Glomerular endothelial cell (primary cell): ENCODE measurements around the gene GNA14. TPM values are rescaled to one million over a fixed set of nuclear protein-coding genes. Genes with fewer than 3 reads are reported as not detected.
"Not testable (repeated sequence)": the region's sequence is repeated elsewhere in the genome, so short reads cannot be mapped to it uniquely, and the experiment has no call there.

ENCODE experiments used
- DNase-seq: peaks from one replicate; pipeline ENCODE4 v3.0.0-alpha.2; 2011; ENCODE audit warnings: low read depth, low spot score; ENCODE audit errors: extremely low read depth
- total RNA-seq: library from RNA; depleted of rRNA; stranded (reverse); fragments of >200 nt; gene quantifications from 2 replicates; pipeline ENCODE4 v1.2.3, GENCODE V29; 2015

Gene GNA14
- total RNA-seq, 1 donor from 2014 or later, result 43.6 TPM

DNA sequence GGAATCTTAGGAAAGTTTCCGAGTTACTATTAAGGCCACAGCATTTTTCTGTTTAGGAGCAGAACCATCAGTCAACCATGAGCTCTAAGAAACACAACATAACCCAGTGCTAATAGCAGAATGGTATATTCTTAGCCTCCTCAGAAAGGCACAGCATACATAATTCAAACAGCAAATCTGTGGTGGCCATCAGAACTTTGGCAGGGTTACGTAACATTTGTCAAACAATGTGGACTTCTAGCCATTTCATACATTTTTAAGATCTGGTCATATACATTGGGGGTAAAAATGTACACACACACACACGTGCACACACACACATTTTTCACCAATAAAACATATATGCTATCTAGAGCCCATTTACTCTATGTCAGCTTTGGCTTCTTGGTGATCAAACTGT is 225.2 kb downstream of the GNA14 start:
- no peak for DNase-seq

DNA sequence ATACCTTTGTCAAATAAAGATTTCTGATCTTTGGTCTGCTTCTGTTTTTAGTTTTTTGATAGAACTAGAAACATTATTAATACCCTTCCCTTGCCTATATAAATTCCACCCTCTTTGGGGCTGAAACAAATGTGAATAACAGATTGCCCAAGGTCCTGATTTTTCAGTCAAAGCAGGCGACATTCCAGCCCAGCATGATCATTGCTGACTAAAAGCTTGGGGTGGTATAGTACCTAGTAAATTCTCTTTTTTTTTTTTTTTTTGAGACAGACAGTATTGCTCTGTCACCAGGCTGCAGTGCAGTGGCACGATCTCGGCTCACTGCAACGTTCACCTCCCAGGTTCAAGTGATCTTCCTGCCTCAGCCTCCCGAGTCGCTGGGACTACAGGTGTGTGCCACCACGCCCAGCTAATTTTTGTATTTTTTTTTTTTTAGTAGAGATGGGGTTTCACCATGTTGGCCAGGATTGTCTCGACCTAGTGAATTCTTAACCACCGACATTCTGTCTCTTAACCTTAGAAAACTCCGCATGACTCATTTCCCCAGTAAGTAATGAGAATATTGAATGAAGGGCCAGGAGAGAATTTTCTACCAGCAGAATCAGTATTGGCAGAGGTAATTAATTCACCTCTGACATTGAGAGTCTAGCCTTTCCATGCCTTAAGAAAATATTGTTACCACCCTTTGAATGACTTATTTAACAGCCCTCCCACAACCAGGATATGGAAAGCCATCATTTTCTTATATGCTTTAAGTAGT is 226.4 kb downstream of the GNA14 start:
- DNase-seq, result no peak

DNA sequence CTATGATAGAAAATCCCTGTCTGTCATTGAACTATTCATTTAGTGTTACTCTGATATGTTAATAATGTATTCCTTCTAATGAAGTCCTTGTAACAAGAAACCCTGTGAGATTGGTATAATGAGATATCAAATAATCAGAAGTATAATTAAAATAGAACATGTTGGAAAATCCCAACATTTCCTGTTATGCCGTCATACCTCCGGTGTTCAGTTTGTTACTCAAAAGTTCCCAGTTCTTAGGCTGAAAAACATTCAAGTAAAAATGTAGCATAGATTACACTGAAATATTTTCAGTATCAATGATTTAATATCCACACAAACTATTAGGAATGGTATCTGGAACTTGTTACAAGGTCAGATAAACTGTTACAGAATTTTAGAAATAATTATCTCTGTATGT is 227.5 kb downstream of the GNA14 start:
- DNase-seq, result no peak

DNA sequence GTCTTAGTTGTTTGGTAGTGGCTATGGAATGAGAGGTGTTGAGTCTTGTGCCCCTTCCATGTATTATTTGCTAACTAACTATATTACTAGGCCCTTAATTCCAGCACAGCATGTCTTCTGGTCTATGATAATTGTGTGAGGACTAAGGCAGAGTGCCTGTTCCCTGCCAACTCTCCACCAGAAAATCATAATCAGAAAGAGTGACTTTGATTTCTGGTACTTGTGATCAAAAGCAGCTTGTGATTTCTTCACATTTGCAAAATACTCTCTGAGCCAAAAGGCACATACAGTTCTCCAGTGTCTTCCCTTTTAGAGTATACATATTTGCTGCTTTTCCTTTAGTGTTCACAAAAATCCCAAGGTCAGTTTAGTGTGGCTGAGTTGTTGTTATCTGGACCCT is 229.9 kb downstream of the GNA14 start:
- DNase-seq, result no peak

DNA sequence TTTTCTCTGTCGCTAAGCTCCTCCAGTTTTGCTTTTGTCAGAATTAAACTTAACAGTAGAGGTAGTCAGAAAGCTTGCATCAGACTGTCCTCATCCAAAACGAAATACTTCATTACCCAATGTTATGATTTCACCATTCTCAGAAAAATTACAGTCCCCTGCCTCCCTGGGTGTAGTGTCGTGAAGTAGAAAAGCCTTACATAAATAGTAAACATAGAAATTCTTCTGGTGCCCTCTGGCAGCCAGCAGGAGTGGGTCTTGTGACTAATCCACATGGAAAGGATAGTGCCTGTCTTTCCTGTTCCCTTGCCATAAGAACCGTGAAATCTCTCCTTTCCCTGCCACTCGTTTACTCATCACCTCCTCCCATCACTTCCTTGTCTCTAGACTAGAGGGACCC is 230.6 kb downstream of the GNA14 start:
- no peak for DNase-seq

DNA sequence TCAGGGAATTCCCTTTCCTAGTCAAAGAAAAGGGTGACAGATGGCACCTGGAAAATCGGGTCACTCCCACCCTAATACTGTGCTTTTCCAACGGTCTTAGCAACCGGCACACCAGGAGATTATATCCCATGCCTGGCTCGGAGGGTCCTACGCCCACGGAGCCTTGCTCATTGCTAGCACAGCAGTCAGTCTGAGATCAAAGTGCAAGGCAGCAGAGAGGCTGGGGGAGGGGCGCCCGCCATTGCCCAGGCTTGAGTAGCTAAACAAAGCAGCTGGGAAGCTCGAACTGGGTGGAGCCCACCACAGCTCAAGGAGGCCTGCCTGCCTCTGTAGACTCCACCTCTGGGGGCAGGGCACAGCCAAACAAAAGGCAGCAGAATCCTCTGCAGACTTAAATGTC is 239.6 kb downstream of the GNA14 start:
- not testable (repeated sequence) for DNase-seq

DNA sequence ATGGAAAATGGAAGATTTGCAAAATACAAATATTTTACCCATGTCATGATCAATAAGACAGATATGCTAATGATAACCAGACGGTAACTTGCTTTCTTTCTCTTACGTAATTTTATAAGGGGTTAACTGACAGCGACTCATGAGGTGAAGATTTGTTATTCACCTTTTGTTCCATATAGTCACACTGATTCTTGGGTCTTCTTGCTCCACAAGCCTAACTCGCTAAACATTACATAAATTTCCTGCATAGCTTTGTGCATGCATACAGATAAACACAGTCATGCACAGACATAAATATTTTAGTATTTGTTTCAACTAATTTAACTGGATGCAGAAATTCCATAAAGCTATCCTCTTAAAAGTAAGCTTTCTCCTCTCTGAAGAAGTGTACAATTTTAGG is 244.9 kb downstream of the GNA14 start:
- DNase-seq, result no peak

DNA sequence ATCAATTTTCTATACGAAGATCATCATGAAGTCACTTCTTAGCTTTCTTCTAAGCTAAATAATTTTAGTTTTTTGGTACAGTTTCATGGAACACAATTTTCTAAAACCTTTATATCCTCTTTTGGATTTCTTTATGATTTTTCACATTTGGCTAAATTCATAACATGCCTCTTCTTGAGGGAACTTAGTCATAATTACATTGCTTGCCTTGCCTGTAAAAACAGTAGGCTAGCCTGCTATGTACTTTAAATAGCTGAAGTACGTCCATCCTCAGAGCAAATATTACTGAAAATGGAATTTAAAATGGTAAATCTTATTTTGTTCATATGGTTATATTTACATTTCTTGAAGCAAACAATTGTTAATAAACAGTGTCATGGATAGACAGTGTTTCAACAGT is 245.8 kb downstream of the GNA14 start:
- no peak for DNase-seq

DNA sequence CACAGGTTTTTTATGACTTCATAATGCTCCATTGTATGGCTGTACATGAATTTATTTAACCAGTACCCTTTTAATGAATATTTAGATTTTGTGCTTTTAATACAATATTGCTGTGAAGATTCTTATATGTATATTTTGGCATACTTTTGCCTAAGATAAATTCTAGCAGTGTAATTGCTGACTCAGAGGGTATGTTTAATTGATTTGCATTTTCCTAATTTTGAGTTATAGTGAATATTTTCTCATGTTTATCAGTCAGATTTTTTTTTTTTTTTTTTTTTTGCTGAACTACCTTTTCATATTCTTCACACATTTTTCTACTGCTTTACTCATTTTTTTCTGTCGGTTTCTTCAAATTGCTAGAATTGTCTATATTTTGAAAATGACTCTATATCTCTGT is 248.2 kb downstream of the GNA14 start:
- no peak for DNase-seq

DNA sequence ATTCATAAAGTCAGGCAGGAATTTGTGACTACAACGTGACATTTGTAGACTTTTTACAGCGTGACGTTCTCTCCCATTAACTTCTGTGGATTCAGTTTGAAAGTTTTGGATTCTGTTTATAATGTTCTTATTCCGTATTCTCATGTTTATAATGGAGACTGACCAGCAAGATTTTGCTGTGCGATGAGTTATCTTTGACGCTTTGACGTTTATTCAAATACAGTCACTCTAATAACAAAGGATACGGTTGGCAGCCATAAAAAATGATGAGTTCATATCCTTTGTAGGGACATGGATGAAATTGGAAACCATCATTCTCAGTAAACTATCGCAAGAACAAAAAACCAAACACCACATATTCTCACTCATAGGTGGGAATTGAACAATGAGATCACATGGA is 249.5 kb downstream of the GNA14 start:
- DNase-seq, result not testable (repeated sequence)

DNA sequence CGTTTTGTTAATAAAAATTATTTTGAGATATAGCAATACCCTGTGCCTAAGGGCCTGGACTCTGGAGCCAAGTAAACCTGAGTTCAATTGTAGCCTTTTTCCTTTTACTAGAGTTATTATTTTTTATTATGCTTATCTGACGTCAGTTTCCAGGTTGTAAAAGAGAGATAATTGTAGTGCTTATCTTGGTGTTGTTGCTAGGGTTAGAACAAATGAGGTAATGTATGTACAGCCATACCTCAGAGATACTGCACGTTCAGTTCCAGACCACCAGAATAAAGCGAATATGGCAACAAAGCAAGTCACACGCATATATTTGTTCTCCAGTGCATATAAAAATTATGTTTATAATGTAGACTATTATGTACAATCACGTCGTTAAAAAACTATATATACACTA is 255.8 kb downstream of the GNA14 start:
- DNase-seq, result no peak

DNA sequence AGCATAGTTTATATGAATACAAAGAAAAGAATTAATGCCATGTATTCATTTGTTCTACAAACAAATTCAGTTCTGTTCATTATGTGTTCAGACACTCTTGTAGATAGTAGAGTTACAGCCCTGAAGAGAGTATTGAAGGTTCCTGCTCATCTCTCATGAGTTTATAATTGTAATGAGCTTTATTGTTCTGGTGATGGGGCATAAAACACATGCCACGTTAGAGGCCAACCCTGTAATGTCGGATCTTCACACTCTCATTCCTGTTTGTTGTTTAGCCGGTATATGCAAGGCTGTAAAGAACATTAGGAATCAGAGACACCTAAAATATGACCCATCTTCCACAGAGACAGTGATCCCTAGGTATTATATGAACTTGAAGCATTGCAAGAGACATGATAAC is 256.3 kb downstream of the GNA14 start:
- no peak for DNase-seq

DNA sequence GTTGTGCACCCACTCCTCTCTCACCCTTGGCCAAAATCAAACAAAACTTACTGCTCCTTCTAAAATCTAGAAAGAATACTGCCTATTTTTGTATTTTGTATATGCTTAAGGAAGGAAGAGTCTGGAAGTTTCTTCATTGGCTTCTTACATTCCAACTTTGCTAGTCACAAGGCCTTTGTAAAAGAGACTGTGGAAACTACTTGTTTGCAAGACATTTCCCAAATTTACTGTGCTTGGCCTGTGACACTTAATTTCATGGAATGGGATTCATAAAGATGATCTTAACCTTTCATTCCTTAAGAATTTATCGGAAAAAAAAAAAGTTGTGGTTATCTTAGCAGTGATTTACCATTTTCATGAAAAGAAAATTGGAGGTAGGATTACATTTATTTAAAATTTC is 261.9 kb downstream of the GNA14 start:
- DNase-seq, result no peak

DNA sequence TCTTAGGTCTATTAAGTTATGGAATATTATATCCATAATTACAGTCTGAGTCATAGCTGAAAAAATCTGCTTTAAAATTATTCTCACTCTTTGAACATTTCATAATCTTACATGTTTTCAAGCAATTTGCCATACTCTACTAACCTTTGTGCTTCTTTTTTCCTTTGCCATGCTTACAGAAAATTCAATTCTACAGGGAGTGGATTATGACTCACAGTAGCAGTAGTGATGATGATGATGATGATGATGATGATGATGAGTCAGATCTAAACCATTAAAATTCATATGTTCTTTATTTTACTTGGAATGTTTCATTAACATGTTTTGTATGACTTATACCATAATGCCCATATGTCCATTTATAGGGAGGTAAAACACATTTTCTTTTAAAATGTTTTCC is 263.7 kb downstream of the GNA14 start:
- no peak for DNase-seq

DNA sequence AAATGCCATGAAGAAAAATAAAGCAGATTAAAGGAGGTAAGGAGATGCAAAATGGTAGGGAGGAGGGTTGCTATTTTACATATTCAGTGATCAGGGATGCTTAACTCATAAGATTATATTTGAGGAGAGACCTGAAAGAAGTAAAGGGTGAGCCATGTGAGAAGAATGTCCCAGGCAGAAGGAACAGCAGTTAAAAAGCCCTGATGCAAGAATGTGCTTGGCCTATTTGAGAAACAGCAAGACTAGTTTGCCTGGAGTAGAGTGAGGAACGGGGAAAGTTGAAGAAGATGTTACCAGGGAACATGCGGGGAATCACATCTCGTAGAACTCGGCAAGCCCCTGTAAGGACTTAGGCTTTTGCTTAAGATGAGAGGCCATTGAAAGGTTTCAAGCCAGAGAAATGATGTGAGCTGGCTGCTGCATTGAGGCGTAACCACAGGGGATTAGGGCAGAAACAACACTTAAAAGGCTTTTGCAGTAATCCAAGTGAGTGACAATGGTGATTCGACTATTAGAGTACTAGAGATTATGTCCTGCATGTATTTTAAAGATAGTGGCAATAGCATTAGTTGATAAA is 272.1 kb downstream of the GNA14 start:
- DNase-seq, result no peak

DNA sequence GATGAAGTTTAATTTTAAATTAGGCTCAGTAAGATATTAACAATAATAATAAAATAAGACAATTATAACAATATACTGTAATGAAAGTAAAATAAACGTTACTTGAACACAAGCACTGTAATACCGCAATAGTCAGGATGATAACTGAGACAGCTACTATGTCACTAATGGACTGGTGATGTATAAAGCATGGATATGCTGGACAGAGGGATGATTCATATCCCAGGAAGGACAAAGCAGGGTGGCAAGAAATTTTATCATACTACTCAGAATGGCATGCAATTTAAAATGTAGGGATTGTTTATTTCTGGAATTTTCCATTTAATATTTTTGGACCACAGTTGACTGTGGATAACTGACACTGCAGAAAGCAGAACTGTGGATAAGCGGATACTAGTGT is 273.9 kb downstream of the GNA14 start:
- DNase-seq, result no peak
